GM18519 (cell line): Measurements from ENCODE around the gene SNRPA.
"Not testable (repeated sequence)": the region's sequence is repeated elsewhere in the genome, so short reads cannot be mapped to it uniquely, and the experiment has no call there.

Experiments
- ATAC-seq: cut with Tn5 transposase; IDR thresholded peaks from one replicate; pipeline ENCODE4 v1.9.1; 2021; ENCODE audit warnings: mild to moderate bottlenecking, moderate library complexity; ENCODE audit not compliant: unreplicated experiment, low FRiP score

Gene SNRPA

DNA sequence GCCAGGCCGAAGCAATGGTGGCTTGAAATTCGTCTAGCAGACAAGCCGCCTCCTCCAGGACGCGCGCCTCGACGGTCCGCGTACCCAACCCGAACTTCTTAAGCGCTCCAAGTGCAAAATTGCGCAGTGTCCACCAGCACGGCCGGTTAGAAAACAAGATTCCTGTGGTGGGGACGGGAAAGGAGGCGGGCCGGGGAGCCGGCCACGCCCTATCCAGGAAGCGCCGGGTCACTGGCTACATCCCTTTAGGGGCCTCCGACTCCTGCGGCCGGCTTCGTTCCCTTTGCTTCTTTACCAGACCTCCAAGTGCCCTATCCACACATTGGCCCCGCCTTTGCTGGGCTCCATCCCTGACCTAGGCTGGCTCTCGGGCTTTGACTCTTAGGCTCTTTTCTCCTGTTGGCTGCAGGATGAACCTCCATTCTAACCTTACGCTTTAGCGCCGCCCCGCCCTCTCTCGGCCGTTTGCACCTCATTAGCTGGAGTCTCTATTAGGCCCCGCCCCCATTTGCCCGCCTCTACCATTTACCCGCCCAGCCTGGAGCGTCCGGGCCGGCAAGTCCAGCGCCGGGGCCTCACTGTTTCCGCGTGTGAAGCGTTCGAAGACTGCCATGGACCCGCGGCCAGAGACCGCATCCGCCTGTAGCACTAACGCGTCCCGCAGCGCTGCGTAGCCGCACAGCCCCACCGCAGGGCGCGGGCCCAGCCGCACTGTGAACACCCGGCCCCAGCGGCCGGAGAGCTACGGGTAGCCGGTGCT is 59.8 kb downstream of the SNRPA start:
- not testable (repeated sequence) for ATAC-seq

DNA sequence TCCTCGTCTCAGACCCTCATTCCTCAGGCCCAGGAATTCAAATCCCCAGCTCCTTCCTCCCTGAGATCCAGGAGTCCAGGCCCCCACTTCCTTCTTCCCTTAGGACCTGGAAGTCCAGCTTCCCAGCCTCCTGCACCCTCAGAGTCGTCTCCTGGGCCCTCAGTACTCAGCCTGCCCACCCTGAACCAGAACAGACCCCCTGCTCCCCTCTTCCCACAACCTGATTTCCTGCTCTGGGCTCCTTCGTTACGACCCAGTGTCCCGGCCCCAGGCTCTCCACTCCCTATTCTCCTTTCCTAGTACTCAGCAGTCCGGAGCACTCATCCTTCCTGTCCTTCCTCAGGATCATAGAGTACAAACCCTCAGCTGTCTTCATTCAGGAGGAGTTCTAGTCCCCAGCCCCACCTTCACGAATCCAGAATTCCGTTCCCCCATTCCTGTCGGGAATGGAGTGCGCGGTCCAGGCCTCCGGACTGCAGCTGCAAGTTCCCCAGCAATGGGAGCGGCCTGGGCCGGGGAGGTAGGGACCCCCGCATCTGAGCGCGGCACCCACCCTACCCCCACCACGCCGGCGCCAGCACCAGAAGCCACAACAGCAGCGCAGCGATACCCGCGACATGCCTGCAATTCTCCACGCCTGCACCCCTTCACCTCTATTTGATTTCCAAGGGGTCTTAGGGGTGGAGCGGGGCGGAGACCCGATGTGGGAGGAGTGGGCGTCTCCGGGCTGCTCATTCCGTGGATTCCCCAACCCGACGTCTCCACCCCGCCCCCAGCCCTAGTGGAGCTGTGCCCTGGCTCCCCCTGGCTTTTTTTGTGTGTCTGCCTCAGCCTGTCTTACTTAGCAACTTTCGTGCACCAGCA is 60.7 kb downstream of the SNRPA start:
- no peak for ATAC-seq

DNA sequence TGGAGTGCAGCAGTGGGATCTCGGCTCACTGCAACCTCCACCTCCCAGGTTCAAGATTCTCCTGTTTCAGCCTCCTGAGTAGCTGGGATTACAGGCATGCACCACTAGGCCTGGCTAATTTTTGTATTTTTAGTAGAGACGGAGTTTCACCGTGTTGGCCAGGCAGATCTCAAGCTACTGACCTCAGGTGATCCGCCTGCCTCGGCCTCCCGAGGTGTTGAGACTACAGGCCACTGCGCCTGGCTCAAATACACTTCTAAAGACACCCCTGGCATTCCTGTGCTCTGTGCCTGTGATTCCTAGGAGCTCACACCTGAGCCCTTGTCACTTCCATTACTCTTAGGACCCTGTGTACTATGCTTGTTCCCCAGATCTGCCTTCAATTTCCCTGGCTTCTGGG is 61.6 kb downstream of the SNRPA start:
- ATAC-seq, result not testable (repeated sequence)

DNA sequence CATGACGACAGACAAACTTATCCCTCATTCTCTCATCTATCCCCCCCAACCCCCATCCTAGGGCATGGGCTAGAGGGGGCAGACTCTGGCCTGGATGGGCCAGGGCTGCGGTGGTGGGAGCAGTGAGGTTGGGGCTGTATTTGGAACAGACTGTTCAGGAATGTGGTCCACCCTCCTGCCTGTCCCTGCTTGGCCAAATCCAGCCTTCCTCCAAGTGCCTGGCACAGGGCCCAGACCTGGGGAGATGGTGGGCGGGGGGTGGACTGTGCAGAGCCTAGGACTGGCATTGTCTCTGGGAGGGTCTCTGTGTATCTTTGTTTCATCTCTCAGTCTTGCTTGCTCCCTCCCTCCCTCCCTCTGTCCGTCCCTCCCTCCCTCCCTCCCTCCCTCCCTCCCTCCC is 62.2 kb downstream of the SNRPA start:
- ATAC-seq, result no peak
